Non-pigmented ciliary epithelial cell (primary cell): Measurements from ENCODE around the gene GET4.
"Not testable (repeated sequence)": the region's sequence is repeated elsewhere in the genome, so short reads cannot be mapped to it uniquely, and the experiment has no call there.

ENCODE experiments used
- DNase-seq: peaks from one replicate; pipeline ENCODE4 v3.0.0-alpha.2; 2010; ENCODE audit warnings: low read depth

GET4 gene

DNA sequence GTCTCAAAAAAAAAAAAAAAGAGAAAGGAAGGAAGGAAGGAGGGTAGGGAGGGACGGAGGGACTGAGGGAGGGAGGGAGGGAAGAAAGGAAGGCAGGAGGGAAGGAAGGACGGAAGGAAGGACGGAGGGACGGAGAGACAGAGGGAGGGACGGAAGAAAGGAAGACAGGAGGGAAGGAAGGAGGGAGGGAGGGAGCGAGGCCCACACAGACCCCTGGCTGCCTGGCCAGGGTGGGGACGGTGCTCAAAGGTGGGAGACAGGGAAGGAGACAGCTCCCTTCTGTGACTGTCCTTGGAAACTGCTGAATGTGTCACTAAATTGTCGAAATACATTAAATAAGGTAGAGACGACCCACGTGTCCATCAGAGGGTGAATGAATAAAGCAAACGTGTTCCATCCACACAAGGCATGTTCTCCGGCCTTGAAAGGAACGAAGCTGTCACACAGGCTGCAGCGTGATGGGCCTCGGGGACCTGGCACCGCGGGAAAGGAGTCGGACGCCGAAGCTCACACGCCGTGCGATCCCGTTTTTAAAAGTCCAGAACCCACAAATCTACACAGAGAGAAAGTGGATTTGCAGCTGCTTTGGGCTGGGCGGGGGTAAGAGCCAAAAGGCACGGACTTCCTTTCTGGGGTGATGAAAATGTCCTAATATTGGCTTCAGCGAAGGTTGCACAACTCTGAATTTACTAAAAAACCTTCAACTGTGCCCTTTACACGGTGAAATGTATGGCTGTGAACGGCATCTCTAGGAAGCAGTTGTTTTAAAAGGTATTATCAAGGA, 54.8 kb downstream of the GET4 start:
- DNase-seq = no peak

DNA sequence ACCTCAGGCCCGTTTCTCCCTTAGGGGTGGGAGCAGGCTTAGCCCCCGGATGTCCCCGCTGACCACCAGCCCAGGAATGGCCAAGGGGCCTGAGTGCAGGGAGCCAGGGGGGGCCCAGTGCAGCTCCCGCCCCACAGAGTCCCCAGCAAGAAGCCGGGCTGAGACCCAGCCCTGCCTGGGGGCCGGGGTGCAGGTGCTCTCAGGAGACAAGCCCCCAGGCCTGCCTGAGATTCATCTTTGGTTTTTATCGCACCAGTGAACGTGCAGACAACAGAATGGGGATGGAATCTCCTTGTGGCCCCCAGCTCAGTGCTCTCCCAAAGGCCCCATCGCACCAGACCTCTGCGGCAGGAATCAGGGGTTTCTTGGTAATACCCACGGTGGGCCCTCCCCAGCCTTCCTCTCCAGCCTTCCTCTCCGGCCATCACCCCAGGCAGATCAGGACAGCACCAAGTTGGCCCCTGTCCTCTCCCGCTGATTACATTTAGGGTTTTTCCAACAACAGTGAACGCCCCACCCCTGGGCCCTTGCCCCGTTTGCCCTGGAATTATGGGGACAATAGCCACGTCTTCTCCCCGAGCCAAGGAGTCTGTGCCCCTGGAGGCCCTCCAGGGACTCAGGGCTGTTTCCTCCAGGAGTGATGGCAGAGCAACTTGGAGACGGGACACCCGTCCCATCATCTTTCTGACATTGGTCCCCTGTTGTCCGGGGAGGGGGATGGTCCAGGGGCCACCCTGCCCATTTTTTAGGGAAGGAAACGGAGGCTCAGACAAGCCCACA, 55.7 kb downstream of the GET4 start:
- no peak for DNase-seq

DNA sequence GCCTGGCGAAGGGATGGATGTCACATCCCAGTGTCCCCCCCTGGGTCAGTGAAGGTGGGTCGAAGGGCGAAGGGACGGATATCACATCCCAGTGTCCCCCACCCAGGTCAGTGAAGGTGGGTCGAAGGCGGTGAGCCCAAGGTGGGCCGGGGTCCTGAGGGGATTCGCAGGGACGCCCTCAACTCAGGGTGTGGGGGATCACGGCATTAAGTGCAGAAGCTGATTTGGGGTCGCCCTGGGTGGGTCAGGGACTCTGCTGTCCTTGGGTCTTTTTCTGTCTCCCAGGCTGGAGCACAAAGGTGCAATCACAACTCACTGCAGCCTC, 56.3 kb downstream of the GET4 start:
- DNase-seq = no peak

DNA sequence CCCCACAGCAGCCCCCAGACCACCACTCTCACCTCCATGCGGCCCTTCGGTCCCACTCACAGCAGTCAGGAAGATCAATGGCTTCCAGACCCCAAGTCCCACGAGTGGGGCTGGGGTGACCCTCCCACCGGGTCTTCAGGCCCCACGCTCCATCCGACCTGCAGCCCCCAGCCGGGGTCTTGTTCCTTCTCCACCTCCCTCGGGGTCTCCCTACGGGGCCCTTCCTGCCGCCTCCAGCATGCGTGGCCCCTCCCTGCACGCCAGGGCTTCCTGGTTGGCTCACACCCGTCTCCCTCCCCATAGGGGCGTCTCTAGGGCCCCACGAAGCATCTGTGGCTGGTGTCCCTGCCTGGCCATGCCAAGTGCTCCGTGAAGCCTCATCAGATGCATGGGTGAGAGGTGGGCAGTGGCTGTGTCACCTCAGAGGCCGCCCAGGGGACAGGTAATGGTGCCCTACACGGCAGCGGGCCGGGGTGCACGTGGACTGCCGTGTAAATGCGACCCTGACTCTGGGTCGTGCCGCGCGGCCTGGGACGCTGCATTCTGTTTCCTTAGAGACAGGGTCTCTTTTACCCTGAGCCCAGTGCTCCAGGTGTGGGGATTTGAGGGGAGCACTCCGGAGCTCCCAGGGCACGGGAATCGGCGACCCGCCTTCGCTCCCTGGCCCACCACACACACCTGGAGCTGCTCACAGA, 58.3 kb downstream of the GET4 start:
- DNase-seq = no peak

DNA sequence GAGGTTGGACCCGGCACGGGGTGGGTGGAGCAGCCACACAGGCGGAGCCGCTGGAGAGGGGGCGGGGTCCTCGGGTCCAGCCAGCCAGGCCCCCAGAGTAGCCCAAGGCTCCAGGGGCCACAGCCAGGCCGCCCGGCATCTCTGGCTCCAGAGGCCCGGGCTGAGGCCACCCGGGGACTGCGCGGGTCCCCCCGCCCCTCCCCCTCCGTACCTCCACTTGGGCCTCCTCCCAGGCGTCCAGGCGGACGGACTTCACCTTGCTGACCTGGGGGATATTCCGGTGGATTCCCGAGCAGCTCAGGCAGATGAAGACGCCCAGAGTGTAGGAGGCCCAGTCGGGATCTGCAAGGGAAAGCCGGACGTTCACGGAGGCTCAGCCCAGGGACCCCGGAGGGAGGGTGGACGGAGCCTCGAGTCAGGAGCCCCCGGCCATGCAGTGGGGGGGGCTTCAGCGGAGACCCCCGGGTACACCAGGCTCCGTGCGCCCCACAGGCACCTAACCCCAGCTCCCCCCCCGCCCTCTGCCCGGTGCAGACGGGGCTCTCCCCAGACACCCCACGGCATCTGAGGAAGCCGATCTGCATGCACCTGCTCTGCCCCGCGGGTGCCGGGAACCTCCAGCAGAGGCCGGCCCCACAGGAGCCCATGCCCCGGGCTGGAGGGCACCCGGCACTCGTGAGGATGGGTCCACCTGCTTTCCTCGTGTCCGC, 59.0 kb downstream of the GET4 start:
- DNase-seq = no peak

DNA sequence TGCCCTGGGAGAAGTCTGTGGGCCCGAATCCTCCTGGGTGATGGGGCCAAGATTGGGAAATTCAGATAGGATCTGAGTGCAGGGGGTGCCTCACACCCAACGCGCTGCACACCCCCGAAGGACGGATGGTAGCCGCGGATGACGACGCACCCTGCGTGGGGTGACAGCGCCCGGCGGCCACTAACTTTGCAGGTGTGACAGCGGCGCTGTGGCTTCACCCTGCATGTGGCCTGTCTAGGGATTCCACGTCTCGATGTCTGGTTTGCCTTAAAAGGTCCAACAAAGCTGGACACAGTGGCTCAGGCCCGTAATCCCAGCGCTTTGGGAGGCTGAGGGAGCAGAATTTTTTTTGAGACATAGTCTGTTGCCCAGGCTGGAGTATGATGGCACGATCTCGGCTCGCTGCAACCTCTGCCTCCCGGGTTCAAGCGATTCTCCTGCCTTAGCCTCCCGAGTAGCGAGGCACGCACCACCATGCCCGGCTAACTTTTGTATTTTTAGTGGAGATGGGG, 59.6 kb downstream of the GET4 start:
- DNase-seq = no peak

DNA sequence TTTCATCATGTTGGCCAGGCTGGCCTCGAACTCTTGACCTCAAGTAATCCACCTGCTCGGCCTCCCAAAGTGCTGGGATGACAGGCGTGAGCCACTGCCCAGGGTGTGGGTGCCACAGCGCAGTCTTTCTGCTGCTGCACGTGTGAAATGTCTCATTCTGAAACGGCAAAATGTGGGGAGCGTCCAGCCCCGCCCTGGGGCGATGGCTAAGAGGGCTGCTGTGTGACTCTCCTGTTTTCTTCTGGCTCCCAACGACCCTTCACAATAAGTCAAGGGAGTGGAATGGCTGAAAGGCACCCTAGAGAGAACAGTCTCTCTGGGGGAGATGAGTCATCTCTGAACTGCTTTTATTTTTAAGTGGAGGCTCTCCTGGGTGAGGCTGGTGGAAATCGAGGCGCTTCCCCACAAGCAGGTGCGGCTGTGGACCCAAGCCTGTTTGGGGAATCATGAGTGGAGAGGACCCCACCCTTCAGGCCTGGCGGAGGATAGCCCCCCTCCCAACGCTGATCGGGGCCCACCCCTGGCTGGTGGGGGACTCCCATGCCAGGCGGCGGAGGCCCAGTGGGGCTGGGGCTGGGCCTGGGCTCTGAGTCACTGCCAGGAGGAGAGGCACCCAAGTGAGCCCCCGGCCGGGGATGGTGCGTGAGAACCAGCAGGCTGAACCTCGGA, 60.2 kb downstream of the GET4 start:
- no peak for DNase-seq

DNA sequence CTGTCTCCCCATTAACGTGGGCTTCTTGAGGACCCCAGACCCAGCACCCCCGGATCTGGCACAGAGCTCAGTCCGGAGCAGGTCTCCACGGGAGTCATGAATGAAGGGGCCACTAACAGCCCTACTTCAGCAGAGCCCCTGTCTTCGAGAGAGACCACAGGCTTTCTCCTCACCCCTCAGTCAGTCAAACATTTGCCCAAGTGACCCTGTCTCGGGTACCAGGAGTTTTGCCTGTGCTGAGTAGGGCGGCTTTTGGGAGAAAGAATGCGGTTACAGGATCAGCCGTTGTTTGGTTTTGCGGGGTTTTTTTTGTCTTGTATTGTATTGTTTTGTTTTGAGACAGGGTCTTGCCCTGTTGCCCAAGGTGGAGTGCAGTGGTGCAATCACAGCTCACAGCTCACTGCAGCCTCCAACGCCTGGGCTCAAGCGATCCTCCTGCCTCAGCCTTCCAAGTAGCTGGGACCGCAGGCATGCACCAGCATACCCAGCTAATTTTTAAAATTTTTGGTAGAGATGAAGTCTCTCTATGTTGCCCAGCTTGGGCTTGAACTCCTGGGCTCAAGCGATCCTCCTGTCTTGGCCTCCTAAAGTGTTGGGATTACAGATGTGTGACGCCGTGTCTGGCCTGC, 61.6 kb downstream of the GET4 start:
- DNase-seq = no peak

DNA sequence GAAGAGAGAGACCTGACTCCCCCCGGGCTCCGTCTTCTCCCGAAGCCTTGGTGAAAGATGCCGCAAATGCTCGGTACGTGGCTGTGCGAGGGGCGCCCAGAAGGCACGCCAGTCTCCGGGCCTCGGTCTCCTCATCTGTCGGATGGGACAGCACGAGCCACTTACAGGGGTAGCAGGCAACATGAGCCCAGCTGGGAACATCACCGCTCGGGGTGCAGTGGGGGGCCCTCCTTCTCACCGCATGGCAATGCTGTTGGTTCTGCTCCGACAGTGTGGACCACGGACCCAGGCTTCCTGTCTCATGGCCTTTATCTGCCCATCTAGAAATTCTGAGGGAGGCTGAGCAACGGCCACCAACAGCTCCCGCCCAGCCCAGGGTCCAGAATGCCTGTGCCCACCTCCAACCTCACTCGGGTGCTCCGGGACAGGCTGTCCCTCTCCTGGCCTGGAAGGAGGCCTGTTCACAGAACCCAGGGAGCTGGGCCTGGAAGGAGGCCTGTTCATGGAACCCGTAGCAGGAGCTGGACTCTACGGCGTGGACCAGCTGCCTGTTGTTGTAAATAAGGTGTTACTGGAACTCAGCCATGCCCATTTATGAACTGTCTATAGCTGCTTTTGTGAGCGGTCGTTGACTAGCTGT, 62.3 kb downstream of the GET4 start:
- DNase-seq = no peak

DNA sequence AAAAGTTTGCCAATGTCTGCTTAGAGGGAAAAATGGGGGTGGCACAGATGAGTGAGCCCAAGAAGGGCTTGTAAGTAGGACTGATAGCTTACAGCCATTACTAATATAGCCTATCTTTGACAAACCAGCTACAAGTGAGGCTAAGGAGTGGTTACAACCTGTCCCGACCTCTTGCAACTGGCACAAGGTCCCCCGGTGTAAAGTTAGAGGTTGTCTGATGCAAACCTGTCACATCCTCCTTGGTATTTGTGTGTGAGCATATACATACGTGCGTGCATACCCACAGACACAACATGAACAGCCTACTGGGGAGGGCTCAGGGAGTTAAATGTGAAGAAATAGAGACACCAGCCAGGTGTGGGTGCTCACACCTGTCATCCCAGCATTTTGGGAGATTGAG, 63.5 kb downstream of the GET4 start:
- no peak for DNase-seq

DNA sequence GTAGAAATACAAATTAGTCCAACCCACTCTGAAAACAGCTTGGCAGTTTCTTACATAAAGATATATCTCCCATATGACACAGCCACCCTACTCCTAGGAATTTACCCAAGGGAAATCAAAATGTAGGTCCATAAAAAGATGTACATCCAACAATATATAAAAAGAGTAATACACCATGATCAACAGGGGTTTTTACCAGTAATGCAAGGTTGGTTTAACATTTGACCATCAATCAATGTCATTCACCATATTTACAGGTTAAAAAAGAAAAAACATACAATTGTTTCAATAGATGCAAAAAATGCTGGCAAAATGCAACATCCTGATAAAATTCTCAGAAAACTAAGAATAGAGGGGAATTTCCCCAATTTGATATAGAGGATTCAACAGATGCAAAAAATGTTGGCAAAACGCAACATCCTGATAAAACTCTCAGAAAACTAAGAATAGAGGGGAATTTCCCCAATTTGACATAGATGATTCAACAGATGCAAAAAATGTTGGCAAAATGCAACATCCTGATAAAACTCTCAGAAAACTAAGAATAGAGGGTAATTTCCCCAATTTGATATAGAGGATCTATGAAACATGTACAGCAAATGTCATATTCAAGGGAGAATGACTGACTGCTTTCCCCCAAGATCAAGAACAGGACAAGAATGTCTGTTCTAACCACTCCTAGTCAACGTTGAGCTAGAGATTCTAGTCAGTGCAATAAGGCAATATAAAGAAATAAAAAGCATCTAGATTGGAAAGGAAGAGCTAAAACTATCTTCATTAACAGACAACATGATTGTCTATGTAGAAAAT, 64.5 kb downstream of the GET4 start:
- no peak for DNase-seq

DNA sequence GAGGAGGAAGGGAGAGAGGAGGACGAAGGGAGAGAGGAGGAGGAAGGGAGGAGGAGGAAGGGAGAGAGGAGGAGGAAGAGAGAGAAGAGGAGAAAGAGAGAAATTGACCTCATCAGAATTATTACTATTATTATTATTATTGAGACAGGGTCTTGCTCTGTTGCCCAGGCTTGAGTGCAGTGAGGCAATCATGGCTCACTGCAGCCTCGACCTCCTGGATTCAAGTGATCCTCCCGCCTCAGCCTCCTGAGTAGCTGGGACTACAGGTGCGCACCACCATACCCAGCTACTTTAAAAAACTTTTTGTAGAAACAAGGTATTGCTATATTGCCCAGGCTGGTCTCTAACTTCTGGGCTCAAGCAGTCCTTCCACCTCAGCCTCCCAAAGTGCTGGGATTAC, 67.4 kb downstream of the GET4 start:
- DNase-seq = not testable (repeated sequence)

DNA sequence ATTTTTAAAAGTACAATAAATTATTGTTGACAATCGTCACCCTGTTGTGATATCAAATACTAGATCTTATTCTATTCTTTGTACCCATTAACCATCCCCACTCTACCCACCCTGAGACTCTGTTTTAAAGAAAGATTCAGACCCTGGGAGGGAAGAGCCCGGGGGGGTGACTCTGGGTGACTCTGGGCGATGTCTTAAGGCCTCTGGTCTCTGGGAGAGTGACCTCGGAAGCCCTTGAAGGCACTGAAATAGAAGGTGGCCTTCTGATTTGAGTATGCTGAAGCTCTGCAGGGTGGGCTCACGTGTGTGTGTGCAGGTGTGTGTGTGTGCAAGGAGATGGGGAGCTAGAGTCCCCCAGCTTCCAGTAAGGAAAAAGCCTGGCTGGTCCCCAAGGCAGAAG, 68.4 kb downstream of the GET4 start:
- DNase-seq = no peak

DNA sequence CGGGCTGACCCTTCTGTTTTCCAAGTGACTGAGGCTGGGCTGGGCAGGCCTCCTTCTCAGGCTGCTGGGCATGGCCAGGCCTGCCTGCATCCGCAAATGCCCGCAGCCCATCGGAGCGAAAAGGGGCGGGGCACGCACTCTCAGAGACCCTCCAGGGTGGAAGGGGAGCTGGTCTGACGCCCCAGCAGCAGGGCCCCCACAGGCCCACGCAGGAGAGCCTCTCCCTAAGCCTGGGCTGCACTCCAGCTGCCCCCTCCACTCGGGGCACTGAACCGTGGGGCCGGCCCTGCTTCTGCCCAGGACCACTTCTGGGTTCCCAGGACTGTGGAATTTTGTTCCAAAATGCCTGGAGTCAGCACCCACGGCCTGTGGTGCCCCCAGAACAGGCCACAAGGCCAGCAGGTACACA, 68.8 kb downstream of the GET4 start:
- no peak for DNase-seq

DNA sequence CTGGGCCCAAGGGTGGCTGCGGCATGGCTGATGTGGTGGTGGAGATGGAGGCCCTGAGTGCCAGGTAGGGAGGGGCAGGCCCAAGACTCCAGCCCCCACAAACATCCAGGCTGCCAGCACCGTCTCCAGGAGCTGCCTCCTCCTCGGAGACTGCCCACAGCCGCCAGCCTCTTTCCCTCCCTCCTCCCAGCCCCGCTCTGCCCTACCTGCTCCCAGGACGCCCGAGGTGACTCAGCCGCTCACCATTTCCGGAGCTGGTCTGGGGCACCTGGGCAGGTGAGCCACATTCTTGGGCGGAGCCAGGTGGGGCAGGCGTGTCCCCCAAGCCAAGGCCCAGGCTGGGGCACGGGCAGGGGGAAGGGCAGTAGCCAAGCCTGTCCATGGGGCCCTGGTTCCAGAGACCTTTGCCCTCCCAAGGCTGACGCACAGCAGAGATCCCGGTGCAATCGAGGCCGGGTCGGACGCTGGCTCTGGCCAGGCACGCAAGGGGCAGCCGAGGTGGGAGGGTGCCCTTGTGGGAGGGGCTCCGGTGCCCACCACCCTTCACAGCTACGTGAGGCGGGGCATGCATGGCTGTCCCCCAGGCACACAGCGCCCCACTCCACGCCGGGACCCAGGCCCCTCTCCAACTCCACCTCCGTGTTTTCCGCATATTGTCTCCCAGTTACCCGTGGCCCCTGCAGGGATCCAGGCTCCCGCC, 69.4 kb downstream of the GET4 start:
- DNase-seq = no peak
